ENCODE measurements around the gene RBM20. TPM values are rescaled to one million over a fixed set of nuclear protein-coding genes. Genes with fewer than 3 reads are reported as not detected.

RBM20 gene
- total and polyA plus RNA-seq, 2 of the 13 experiments (the other 11 are each of a cell fraction or from before 2014, with no cell fraction given), result 0.02 to 0.22 TPM

- TF ChIP-seq REL (CRISPR knock-in tag; conservative IDR thresholded peaks at IDR 0.05), result no peak
- TF ChIP-seq BCL6 (CRISPR knock-in tag; IDR thresholded peaks at IDR 0.05), result peak; percentile 32; the same call in 1 of the 2 replicates
- no peak for TF ChIP-seq ZBTB33 (CRISPR knock-in tag; IDR thresholded peaks at IDR 0.05)
- TF ChIP-seq E2F1 (CRISPR knock-in tag; IDR thresholded peaks at IDR 0.05), result no peak
- no peak for TF ChIP-seq NFIC (IDR thresholded peaks at IDR 0.05; ENCODE audit: low read length)
- peak; percentile 91 for TF ChIP-seq TFAP4 (IDR thresholded peaks at IDR 0.05; ENCODE audit: borderline replicate concordance, low read depth)
- no peak for TF ChIP-seq ZNF20 (CRISPR knock-in tag; IDR thresholded peaks at IDR 0.05)
- peak; percentile 57 for TF ChIP-seq PAXIP1 (CRISPR knock-in tag; conservative IDR thresholded peaks at IDR 0.05)
- TF ChIP-seq, protein P1, sequence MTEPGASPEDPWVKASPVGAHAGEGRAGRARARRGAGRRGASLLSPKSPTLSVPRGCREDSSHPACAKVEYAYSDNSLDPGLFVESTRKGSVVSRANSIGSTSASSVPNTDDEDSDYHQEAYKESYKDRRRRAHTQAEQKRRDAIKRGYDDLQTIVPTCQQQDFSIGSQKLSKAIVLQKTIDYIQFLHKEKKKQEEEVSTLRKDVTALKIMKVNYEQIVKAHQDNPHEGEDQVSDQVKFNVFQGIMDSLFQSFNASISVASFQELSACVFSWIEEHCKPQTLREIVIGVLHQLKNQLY (CRISPR knock-in tag; IDR thresholded peaks at IDR 0.05), result no peak
Observed at GRCh38 chr10:110852255-110852896, 208.2 kb downstream of the RBM20 start (continued).
